Heart right ventricle (tissue), 16 donors: ENCODE results near the gene MARK3. TPM values are rescaled to one million over a fixed set of nuclear protein-coding genes. Genes with fewer than 3 reads are reported as not detected.

Experiments used
- ATAC-seq, 8 donors: fragments of 200-7000 bp; cut with Tn5 transposase; one replicate each; pipeline ENCODE4 v1.9.1; 2020; ENCODE audit warnings: mild to moderate bottlenecking in 8 of 8, moderate library complexity in 8 of 8, moderate number of reproducible peaks in 1 of 8
- DNase-seq, 2 donors: peaks; one replicate each; pipeline ENCODE4 v3.0.0-alpha.2; 2020
- H3K27ac ChIP-seq, 10 donors: fragments of 200-600 bp; sonication (generic) in 2 of 10; one replicate each; pipeline versions ENCODE4 v1.5.0 to v1.8.0; 2020 to 2022; ENCODE audit warnings: mild to moderate bottlenecking in 3 of 10
- H3K27me3 ChIP-seq, 7 donors: fragments of 200-600 bp; one replicate each; pipeline ENCODE4 v1.8.0; 2021 to 2022; ENCODE audit warnings: mild to moderate bottlenecking in 2 of 7
- H3K36me3 ChIP-seq, 9 donors: fragments of 200-600 bp; sonication (generic) in 1 of 9; one replicate each; pipeline versions ENCODE4 v1.5.0 to v1.8.0; 2020 to 2022; ENCODE audit warnings: mild to moderate bottlenecking in 2 of 9
- H3K4me1 ChIP-seq, 9 donors: fragments of 200-600 bp; sonication (generic) in 1 of 9; one replicate each; pipeline versions ENCODE4 v1.5.0 to v1.8.0; 2020 to 2022; ENCODE audit warnings: mild to moderate bottlenecking in 4 of 9
- H3K4me3 ChIP-seq, 10 donors: fragments of 200-600 bp; sonication (generic) in 2 of 10; one replicate each; pipeline versions ENCODE4 v1.5.0 to v1.8.0; 2020 to 2022; ENCODE audit warnings: mild to moderate bottlenecking in 7 of 10, moderate library complexity in 2 of 10
- H3K9me3 ChIP-seq, 11 donors: fragments of 200-600 bp in 10 of 11; sonication (generic) in 2 of 11; one replicate each; pipeline versions ENCODE4 v1.5.0 to v1.8.0; 2013 to 2022; ENCODE audit warnings: mild to moderate bottlenecking in 2 of 11, control low read depth in 1 of 11, moderate library complexity in 1 of 11
- WGBS, 2 donors: extraction: QIAGEN DNeasy Blood & Tissue Kit; methylation state at CpG; one replicate each; pipeline ENCODE4 v1.1.7; 2013; ENCODE audit warnings: inconsistent platforms in 1 of 2; 5-methylcytosine and 5-hydroxymethylcytosine counted together
- intact Hi-C, 10 donors: fragments of 100-400 bp; cut with DNase I; formaldehyde crosslinking; loops; one replicate each; pipeline versions ENCODE4 v1.11.1 to v1.14.2; 2022
- polyA plus RNA-seq, 2 donors: library from polyadenylated mRNA; stranded (reverse); fragments of 200-250 nt; gene quantifications; one replicate each; pipeline ENCODE4 v1.2.3, GENCODE V29; 2013
- total RNA-seq, 10 donors: library from RNA; stranded (reverse); fragmentation: NEBNext Ultra II Directional in 3 of 10; extraction: Animal tissue kit (Norgen Biotek cat#: 25700) in 3 of 10; gene quantifications; one replicate each; pipeline versions ENCODE4 v1.2.1 to v1.2.4, GENCODE V29; 2021 to 2023
- TF ChIP-seq, protein P1 (sequence below), 9 donors: fragments of 200-600 bp; sonication (generic) in 2 of 9; IDR thresholded peaks; one replicate each; pipeline versions ENCODE4 v1.5.0 to v1.8.0; 2021 to 2022; ENCODE audit warnings: antibody characterized with exemption in 9 of 9, mild to moderate bottlenecking in 5 of 9, moderate library complexity in 1 of 9
- donor health status: Arrhythmogenic right ventricular cardiomyopathy.
- donor health status: ischemic (EF 13 %, LVEDD 7.1; RV severe dilation, severe dysfunction).
- donor health status: healthy with polysubstance abuse.
- donor health status: DM: no; HTN: yes; CAD: no.
- donor health status: DM: no; HTN: no; CAD: no.
- donor health status: ischemic (EF 25% LVEDD 6.9; RV normal size, moderate dysfunction).
- donor health status: ischemic (EF 25% LVEDD 5.7; RV mildly dilated, moderate dysfunction).
- donor health status: healthy.
- donor health status: DM: yes; HTN: yes; CAD: no.
- donor health status: Ischemic cardiomyopathy.
- donor health status: ischemic (EF 35%, LVEDD 5.7; RV mildly dilated, moderate dysfunction).
- donor health status: nonischemic (EF 11% LVEDD 7.7; RV severe dilation, severe dysfunction).
- donor health status: DM: yes; HTN: yes; CAD: no.
- donor health status: PGD.
- donor health status: ischemic (EF 29% LVEDD 5.4; RV normal size, mild dysfunction).
- donor health status: nonischemic (EF 23%, LVEDD 6.1; RV moderate dilation, normal function).

MARK3 gene
- total and polyA plus RNA-seq, 12 donors: 62.3 to 246 (median 77.1) TPM

DNA sequence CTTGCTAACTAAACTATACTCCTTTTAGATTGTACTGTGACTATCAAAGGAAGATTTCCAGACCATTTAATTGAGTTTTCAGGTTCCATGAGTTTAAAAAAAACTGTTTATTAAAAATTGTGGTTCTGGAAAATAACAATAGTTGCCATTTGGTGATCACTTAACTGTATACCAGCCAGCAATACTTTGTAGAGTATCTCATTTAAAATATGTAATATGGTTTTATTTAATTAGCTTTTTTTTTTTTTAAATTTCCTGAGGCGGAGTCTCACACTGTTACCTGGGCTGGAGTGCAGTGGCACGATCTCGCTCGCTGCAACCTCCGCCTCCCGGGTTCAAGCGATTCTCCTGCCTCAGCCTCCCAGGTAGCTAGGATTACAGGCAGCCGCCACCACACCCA, 7.4 kb downstream of the MARK3 start:
- peaks cover 7 to 96% (median 82%) of the 10 kb centered on the region in 9 donors for H3K4me1 ChIP-seq
- H3K27ac ChIP-seq: peak overlapping the region in 6 of 10 donors; percentile 6 to 75 (median 66)
- no peak overlapping the region for H3K4me3 ChIP-seq
- no peaks in the 10 kb centered on the region for H3K27me3 ChIP-seq
- TF ChIP-seq, protein P1, sequence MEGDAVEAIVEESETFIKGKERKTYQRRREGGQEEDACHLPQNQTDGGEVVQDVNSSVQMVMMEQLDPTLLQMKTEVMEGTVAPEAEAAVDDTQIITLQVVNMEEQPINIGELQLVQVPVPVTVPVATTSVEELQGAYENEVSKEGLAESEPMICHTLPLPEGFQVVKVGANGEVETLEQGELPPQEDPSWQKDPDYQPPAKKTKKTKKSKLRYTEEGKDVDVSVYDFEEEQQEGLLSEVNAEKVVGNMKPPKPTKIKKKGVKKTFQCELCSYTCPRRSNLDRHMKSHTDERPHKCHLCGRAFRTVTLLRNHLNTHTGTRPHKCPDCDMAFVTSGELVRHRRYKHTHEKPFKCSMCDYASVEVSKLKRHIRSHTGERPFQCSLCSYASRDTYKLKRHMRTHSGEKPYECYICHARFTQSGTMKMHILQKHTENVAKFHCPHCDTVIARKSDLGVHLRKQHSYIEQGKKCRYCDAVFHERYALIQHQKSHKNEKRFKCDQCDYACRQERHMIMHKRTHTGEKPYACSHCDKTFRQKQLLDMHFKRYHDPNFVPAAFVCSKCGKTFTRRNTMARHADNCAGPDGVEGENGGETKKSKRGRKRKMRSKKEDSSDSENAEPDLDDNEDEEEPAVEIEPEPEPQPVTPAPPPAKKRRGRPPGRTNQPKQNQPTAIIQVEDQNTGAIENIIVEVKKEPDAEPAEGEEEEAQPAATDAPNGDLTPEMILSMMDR (IDR thresholded peaks at IDR 0.05): no peak
- H3K9me3 ChIP-seq: no peaks in the 10 kb centered on the region
- H3K36me3 ChIP-seq: peaks cover 0 to 3% (median 0%) of the 10 kb centered on the region in 9 donors
- no peak for DNase-seq
- ATAC-seq: no peak
- 92 to 97% methylated on average over 8 of the region's 8 CpGs for WGBS, 2 donors
- intact Hi-C loops: loop anchor here in 4 of 10 donors (5.0 to 10.0 kb wide), 4 partner anchors 35 to 62 kb away; no protein-coding TSS in a partner anchor

DNA sequence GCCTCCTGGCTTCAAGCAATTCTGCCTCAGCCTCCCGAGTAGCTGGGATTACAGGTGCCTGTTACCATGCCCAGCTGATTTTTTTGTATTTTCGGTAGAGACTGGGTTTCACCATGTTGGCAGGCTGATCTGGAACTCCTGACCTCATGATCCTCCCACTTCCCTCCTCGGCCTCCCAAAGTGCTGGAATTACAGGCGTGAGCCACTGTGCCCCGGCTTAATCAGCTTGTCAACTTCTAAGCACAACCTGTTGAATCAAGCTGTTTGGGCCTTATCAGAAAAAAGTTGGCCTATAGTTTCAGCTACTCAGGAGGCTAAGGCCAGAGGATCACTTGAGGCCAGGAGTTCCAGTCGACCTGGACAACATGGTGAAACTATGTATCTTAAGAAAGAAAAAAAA, 7.9 kb downstream of the MARK3 start:
- H3K4me3 ChIP-seq: no peak overlapping the region
- TF ChIP-seq, protein P1 (IDR thresholded peaks at IDR 0.05): no peak
- H3K9me3 ChIP-seq: no peaks in the 10 kb centered on the region
- DNase-seq: no peak
- H3K27ac ChIP-seq: peak overlapping the region in 7 of 10 donors; percentile 6 to 75 (median 66)
- peak in 3 of 8 donors; percentile 9 to 34 (median 11) for ATAC-seq
- WGBS, 2 donors: 43 to 46% methylated on average over 6 of the region's 6 CpGs
- intact Hi-C loops: loop anchor here in 4 of 10 donors (5.0 to 10.0 kb wide), 4 partner anchors 34 to 62 kb away; no protein-coding TSS in a partner anchor
- H3K36me3 ChIP-seq: peaks cover 0 to 3% (median 0%) of the 10 kb centered on the region in 9 donors
- no peaks in the 10 kb centered on the region for H3K27me3 ChIP-seq
- H3K4me1 ChIP-seq: peaks cover 8 to 96% (median 81%) of the 10 kb centered on the region in 9 donors

DNA sequence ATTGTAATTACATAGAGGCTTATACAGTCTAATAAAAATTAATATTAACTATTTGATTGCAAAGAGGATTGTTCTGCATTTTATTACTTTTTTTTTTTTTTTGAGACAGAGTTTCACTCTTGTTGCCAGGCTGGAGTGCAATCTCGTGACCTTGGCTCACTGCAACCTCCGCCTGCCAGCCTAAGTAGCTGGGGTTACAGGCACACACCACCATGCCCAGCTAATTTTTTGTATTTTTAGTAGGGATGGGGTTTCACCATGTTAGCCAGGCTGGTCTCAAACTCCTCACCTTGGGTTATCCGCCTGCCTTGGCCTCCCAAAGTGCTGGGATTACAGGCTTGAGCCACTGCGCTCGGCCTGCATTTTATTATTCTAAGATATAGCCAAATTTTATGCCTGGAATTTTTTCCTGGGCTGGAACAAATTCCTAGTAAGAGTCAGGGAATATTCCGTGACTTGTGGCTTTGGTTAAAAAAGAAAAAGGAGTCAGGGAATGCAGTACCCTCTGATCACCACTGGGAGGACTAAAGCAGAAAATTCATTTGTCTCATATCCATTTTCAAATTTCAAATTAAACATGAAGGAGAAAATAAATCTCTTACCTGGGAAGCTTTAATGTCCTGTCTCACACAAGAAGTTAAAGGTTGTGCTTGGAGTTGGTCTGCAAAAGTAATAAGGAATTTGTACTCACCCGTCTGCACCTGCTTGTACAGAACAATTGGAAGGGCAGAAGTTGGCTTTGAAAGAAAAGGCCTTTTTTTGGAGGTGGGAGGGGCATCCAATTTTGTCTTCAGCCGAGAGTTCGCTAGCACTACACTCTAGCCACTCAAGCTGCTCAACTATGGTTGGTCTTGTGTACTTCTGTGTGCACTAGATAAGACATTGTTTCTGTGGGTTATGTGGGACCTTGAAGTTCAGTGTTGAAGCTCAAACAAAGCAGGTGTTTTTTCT, 8.7 kb downstream of the MARK3 start:
- H3K36me3 ChIP-seq: no peaks in the 10 kb centered on the region
- peak overlapping the region in 1 of 10 donors; percentile 4 for H3K4me3 ChIP-seq
- ATAC-seq: peak in 6 of 8 donors; percentile 23 to 64 (median 47)
- H3K9me3 ChIP-seq: no peaks in the 10 kb centered on the region
- 38 to 40% methylated on average over 9 of the region's 9 CpGs for WGBS, 2 donors
- TF ChIP-seq, protein P1 (IDR thresholded peaks at IDR 0.05): peak; percentile 73 to 86 (median 82)
- intact Hi-C loops: loop anchor here in 4 of 10 donors (5.0 to 10.0 kb wide), 4 partner anchors 33 to 61 kb away; no protein-coding TSS in a partner anchor
- H3K4me1 ChIP-seq: peaks cover 9 to 96% (median 81%) of the 10 kb centered on the region in 9 donors
- no peaks in the 10 kb centered on the region for H3K27me3 ChIP-seq
- DNase-seq: no peak
- H3K27ac ChIP-seq: peak overlapping the region in 9 of 10 donors; percentile 4 to 75 (median 66)

DNA sequence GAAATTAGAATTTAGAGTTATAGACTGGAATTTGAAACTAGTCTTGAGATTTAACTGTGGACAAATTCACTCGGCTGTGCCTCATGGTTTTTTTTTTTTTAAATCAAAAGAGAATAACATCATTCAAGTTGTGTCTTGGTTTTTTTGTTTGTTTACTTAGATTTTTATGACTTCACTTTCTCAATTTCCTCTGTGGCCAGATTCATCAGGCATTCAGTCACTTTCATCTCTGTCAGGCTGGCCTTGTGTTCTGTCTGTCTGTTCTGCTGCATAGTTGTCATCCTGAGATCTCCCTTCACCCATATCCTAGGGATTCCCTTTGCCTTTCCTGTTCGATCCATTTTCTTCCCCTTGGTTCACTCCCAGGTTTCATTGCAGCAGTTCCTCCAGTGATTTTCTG, 10.0 kb downstream of the MARK3 start:
- no peak overlapping the region for H3K4me3 ChIP-seq

More for the DNA sequence above, 10.0 kb downstream of the MARK3 start:
- Histone ChIP-seq H3K36me3 (no peaks in the 10 kb centered on the region), H3K9me3 (no peaks in the 10 kb centered on the region), H3K4me1 (peaks cover 9 to 100% (median 92%) of the 10 kb centered on the region in 9 donors), H3K27ac (peak overlapping the region in 9 of 10 donors; percentile 32 to 75 (median 66)), H3K27me3 (no peaks in the 10 kb centered on the region)
- WGBS, 2 donors: 25 to 40% methylated on average over 2 of the region's 2 CpGs
- TF ChIP-seq, protein P1 (IDR thresholded peaks at IDR 0.05): no peak
- intact Hi-C loops: loop anchor here in 2 of 10 donors (5.0 to 10.0 kb wide), 2 partner anchors 37 to 60 kb away; no protein-coding TSS in a partner anchor
- no peak for DNase-seq
- ATAC-seq: no peak
